ENCODE data around the gene WAC. TPM values are rescaled to one million over a fixed set of nuclear protein-coding genes. Genes with fewer than 3 reads are reported as not detected.

Gene WAC
- total and polyA plus RNA-seq, 9 donors = 60.5 to 164 (median 113) TPM

GRCh38 chr10:28668363-28669226, 135.7 kb downstream of the WAC start:
- Histone ChIP-seq H3K4me3 (peak overlapping the region; percentile 40), H3K27me3 (no peaks in the 10 kb centered on the region), H3K4me1 (ENCODE audit: insufficient read depth) (peaks cover 1% of the 10 kb centered on the region), H3K36me3 (no peaks in the 10 kb centered on the region), H3K27ac (no peak overlapping the region), H3K9me3 (no peaks in the 10 kb centered on the region)
- peak; percentile 70 to 82 (median 77) for DNase-seq
- TF ChIP-seq POLR2A (IDR thresholded peaks at IDR 0.05) (no peak), EP300 (IDR thresholded peaks at IDR 0.05) (no peak), CTCF (IDR thresholded peaks at IDR 0.05) (no peak)
- 1% methylated on average over 58 to 59 of the region's 59 CpGs for WGBS, 3 donors
- intact Hi-C loops (cut with DNase I) = loop anchor here in 1 of 4 donors (10.0 kb wide), 2 partner anchors 466 to 776 kb away; no protein-coding TSS in a partner anchor

GRCh38 chr10:28669227-28670173, 136.6 kb downstream of the WAC start:
- no peak for DNase-seq
- intact Hi-C loops (cut with DNase I) = loop anchor here in 3 of 4 donors (10.0 kb wide), 4 partner anchors 135 to 775 kb away; no protein-coding TSS in a partner anchor
- Histone ChIP-seq H3K9me3 (no peaks in the 10 kb centered on the region), H3K27ac (no peak overlapping the region), H3K4me3 (peak overlapping the region; percentile 40), H3K27me3 (no peaks in the 10 kb centered on the region), H3K36me3 (no peaks in the 10 kb centered on the region), H3K4me1 (ENCODE audit: insufficient read depth) (peaks cover 1% of the 10 kb centered on the region)
- TF ChIP-seq CTCF (IDR thresholded peaks at IDR 0.05) (no peak), POLR2A (IDR thresholded peaks at IDR 0.05) (no peak), EP300 (IDR thresholded peaks at IDR 0.05) (no peak)
- 36 to 44% (median 40%) methylated on average over 21 of the region's 21 CpGs for WGBS, 3 donors

Small RNA genes within 50 kb of the gene (small RNA-seq; reads per million reads assigned to genes)
- gene RNU4ATAC6P (not detected), gene RNU6-1067P (not detected)

Other genes starting within 250 kb of the WAC start
- gene MPP7, start 230.1 kb upstream of the WAC start, total RNA-seq = 10 to 100 TPM in 3 of 7 donors, 1 to 10 TPM in 4; 2.2 to 13.3 (median 9.3) TPM
- gene MPP7, start 230.1 kb upstream of the WAC start, polyA plus RNA-seq = 1 to 10 TPM; 2.3 to 7.5 TPM
- gene BAMBI, start 144.4 kb downstream of the WAC start, total RNA-seq = 100 to 1,000 TPM in 1 of 7 donors, 10 to 100 TPM in 6; 28.6 to 138 (median 46.0) TPM
- gene BAMBI, start 144.4 kb downstream of the WAC start, polyA plus RNA-seq = 10 to 100 TPM; 62.3 to 81.9 TPM